ENCODE measurements around the gene STIMATE.

STIMATE gene

DNA sequence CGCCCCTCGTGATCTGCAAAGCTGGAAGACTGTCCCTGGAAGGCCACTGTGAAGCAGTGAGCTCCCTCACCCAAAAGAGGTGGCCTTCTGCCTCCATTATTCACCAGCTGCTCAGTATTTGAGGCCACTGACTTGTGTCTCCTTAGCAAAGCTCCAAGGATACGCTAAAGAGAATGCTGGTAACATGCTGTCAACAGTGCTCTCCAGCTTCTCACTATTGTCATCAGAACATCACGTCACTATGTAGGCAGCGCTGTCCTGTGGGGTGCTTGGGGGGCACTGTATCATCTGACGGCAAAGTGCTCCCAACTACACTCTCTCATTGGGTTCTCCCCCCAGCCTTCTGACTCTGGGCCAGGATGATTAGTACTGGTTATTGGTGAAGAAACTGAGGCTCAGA is 81.1 kb downstream of the STIMATE start:
- no peak for DNase-seq (ENCODE audit: low spot score)

DNA sequence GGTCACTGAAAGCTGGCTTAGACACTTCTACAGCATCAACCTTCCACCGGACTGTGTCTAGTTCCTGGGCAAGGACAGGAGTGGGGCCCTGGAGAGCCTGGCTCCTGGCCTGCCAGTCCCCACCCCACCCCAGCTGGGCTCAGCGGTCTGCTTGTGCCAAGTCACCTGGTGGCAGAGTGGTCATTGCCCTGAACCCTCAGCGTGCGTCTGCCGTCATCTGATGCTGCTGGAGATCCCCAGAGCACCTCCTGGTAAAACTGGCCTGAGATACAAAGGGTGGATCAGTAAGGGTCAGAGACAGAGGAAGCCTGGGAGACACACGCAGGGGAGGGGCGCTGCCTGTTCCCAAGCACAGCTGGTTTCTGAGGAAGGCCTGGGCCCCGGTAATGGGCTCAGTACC is 83.5 kb downstream of the STIMATE start:
- no peak for DNase-seq (ENCODE audit: low spot score)

DNA sequence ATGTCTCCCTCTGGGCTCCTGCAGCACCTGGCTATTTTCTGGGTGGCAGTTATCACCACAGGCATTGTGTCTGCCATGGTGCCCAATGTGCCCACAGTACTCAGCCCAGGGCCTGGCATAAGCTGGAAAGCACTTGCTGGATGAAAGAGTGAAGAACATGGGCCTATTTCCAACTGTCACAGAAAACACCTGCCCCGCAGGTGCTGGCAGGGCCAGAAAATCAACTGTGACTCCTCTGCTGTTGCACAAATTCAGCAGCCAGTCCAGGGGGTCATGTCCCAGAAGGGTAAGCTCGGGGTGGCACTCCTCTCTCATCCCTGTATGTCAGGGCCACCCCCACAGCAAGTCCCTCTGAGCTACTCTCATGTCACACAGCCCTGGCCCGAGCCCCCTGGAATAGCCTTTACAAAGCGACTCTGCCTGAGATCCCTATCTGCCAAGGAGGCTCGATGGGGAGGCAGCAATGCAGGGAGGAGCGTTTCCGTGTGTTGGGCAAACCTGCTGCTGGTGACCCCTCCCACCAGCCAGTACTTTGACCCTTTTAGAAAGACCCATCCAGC is 85.8 kb downstream of the STIMATE start:
- no peak for DNase-seq (ENCODE audit: low spot score)

DNA sequence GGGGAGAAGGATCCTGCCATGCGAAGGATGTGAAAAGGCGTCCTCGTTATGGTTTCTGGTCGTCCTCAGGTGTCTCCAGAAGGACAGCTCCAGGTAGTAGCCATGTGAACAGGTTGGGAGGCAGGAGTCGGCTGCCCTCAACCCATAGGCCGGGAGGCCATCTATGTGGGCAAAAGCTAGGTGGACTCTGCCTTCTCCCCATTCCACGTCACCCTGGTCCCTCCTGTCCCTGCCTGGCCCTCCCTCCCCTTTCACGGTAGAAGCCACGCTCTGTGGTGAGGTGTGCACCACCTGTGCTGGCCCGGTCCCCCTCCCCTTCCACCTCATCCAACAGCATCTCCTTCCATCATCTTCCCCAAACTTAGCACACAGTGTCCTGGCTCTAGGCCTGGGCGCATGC is 86.4 kb downstream of the STIMATE start:
- no peak for DNase-seq (ENCODE audit: low spot score)

DNA sequence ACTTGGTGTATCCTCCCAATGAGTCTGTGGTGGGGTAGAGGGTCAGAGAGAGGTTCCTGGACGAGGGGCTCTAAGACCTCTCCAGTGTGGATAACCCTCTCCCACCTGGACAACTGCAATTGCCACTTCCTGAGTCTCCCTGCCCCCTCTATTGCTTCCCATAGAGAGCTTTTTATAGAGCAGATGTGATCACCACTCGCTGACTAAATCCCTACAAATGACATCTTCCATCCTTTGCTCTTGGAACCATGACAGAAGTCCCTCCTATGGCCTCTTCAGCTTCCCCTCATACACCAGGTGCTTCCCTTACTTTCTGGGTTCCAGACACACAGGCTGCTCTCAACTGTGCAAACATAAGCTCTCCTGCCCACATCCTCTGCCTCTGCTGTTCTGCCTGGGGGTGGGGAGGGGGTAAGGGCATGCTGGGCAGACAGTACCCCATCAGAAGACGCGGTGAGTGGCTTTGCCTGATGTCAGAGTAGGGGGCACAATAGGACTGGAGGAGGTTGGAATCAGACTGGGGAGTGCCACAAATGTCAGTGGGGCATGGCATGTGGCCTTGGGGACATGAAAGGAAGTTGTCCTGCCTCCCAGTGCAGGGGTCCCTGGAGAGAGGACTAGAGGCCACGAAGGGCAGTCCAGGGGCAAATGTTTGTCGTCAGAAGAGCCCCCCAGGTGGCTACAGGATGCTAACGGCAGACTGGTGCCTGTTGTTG is 87.5 kb downstream of the STIMATE start:
- DNase-seq (ENCODE audit: low spot score): no peak

DNA sequence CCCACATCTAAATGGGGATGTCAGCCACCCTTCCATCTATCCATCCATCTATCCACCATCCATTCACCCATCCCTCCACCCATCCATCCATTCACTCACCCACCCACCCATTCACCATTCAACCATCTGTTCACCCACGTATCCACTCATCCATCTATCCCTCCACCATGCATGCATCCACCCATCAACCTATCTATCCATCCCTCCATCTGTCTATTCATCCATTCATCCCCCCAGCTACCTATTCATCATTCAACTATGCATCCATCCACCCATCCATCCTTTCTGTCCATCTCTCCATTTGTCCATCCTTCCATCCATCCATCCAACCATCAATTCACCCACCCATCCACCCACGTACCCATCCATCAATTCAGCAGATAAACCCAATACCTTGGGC is 88.2 kb downstream of the STIMATE start:
- DNase-seq (ENCODE audit: low spot score): no peak

DNA sequence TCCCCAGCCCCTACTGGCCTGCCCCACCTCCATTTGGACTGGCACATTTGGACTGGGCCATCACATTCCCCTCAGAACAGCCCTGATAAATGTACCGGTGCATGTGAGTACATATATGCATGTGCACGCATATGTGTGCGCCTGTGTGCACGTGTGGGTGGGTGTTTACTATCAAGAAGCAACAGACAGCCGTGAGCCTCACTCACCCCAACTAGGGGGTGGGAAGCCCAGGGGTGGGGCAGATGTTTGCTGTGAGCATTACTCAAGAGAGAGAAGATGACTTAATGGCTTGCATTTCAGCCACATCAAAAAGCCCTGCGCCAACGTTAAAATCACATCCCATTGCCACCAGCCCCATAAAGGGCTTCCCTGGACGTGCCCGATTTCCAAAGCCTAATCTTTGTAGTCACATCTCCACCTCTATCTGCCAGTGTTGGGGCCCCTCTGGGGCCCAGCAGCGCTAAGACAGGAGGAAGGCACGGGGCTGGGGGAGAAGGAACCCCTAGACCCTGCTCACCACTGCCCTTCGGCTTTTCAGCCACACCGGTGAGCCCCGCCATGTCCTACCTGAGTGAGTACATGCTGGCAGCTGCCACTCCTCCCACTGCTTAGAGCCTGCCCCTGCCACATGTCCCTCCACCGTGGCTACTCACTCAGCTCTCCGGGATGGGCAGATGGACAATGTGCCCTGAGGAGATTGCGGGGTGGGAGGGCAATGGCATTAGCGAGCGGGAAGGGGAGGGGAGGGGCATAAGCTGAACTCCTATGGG is 91.9 kb downstream of the STIMATE start:
- DNase-seq (ENCODE audit: low spot score): no peak

DNA sequence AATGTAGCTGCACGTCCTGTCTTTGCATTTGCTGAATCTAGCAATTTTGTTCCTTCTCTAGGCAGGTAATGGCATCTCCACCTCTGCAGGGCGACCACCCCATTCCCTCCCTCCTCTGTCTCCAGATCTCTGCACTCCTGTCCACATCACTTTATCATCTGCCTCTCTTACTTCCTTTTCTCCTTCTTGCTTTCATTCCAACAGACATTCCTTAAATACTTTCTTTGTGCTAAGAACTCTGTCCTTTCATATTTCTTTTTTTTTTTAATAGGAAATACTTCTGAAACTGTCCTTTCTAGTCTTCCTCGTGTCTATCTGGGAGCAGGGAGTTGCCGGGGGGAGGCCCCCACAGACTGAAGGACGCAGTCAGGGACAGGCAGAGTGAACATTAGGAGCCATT is 95.5 kb downstream of the STIMATE start:
- DNase-seq (ENCODE audit: low spot score): no peak

DNA sequence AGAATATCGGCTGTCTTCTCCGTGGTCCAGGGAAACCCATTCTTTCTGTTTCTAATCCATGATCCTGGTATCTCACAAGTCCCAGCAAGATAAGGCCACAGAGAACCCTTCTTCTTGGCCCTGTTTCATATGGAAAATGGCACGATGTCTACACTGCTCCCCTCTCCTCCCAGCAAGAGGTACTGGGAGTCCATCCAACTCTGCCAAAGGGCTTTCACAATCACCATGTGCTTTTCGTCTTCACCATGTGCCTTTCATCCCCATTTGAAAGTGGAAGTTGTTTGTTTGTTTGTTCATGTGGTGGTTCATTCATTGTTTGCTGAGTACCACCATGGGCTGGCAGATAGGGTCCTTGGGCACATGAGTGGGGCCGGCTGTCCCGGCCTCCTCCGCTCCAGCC is 97.3 kb downstream of the STIMATE start:
- no peak for DNase-seq (ENCODE audit: low spot score)

DNA sequence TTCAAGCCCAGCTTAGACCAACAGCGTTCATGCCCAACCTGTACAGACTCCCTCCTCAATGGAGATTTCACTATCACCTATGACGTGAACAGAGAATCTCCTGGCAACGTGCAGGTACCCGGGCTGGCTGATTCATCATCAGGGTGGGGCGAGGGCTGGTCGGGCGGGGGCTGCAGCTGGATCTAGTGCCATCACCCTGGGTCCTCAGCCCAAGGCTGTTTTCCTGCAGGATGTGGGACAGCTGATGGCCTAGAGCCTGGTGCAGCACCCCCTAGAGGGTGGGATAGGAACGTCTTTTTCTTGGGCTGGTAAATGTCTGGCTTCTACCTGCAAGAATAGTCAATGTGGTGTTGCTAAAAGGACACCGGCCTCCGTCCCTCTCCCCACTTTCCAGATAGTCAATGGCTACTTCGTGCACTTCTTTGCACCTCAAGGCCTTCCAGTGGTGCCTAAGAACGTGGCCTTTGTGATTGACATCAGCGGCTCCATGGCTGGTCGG is 98.3 kb downstream of the STIMATE start:
- DNase-seq (ENCODE audit: low spot score): peak; percentile 3

DNA sequence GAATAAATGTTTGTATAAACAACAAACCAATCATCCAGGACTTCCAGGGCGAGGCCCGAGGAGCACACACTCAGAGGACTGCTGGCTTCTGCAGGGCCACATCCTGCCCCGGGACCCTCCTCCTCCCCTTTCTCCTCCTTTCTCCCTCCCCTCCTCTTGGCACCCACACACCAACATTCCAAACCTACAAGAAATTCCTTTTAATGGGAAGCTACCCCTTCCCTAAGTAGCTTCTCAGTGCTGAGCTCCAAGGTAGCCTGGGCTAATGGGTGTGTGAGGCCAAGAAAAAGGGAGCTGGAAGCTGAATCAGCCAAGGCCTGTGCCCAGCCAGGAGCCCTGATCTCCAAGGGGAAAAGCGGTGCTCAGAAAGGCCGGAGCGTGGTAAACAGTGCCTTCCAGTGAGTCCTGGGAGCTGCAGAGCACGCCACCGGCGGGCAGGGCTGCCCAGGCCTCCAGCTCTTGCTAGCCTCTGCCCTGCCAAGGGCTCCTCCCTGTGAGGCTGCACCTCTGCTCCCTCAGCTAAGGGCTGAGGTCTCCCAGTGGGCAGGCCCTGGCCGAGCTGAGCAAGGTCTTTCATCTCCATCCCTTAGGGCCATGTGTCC is 98.9 kb downstream of the STIMATE start:
- no peak for DNase-seq (ENCODE audit: low spot score)

DNA sequence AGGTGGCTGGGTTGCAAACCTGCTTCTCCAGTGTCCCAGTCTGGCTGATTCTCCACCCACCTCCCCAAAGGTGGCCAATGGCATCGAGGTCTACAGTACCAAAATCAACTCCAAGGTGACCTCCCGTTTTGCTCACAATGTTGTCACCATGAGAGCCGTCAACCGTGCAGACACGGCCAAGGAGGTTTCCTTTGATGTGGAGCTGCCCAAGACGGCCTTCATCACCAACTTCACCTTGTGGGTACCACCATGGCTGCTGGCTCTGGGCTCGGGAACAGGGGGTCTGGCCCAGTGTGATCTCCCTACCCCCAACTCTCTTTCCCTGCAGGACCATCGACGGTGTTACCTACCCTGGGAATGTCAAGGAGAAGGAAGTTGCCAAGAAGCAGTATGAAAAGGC is 100.9 kb downstream of the STIMATE start:
- no peak for DNase-seq (ENCODE audit: low spot score)

DNA sequence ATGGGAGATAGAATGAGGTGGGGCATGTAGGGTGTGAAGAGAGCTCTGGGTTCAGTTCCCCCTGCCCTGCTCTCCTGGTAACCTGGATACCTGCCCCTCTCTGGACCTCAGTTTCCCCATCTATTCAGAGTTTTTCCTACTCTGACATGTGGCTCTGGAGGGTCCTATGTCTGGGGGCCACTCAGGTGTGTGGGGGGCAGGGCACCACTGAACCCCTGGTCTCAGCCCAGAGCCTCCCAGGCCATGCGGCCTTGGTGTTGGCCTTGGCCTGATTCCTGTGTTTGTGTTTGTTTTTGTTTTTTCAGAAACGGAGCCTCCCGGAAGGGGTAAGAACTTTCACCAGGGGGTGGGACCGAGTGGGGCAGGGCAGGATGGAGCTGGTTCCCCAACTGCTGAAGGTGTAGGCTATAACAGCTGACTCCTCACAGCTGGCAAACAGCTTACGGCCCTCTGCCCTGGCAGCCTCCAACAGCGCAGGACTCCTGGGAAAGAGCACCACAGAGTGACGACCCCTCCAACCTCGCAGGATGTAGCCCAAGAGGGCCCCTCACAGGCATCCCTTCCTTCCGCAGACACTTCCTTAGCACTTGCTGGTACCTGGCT is 101.9 kb downstream of the STIMATE start:
- no peak for DNase-seq (ENCODE audit: low spot score)

DNA sequence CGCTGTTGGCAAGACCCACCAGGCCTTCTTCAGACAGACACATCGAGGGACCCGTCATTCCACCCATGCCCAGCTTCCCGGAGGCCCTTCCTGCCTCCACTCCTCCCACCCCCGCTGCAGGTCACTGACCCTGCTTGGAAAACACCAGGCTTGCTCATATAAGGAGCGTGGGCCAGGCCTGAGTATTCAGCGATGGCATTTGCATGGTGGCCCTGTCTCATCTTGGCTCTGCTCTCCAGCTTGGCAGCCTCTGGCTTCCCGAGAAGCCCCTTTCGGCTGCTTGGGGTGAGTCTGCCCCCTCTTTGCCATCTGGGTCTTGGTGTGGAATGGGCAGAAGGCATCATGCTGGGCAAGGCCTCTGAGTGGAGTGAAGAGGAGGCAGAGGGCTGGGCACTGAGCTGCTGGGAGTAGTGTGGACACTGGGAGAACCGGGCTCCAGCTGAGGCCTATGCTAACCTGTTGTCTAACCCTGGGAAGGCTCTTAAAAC is 102.7 kb downstream of the STIMATE start, which contains the start of gene ITIH3:
TSS of gene ITIH3 (plus strand) at position 185 of the 488 bp plus-strand sequence. CDS start at position 193, 8 bp downstream.
- no peak for DNase-seq (ENCODE audit: low spot score)

DNA sequence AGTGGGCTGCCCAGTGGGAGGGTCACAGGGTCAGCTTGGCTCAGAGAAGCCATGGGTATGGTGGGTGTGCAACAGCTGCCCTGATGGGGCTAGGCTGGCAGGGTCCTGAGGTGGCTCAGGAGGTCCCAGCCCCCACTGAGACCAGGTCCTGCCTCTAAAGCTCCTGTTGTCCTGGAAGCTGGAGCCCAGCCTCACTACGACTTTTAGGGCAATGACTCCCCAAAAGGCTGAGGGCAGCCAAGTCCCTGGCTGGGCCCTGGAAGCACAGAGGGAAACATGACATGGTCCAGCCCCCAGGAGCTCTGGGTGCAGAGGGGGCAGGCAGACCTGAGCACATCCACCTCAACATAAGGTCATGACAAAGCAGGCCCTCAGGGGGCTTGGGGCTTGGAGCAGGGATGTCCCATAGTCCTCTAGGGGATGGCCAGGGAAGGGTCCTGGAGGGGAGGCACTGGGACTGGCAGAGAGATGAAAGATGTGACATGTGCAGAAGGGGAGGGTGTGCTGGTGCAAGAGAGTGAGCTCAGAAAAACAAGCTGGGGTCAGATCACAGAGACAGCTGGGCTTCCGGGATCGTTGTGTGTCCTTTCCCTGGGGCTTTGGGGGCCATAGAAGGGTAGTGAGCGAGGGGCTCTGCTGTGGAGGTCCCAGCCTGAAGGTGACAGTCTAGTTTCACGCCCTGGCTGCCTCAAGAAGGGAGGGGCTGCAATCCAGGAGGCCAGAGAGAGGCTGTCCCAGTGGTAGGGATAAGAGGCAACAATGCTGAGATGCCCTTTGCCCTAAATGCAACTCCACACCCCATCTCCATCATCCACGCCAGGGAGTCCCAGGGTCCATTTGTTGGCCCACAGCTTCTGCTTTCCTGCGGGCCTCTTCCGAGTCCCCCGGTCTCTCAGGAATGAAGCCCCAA is 103.4 kb downstream of the STIMATE start:
- DNase-seq (ENCODE audit: low spot score): no peak

DNA sequence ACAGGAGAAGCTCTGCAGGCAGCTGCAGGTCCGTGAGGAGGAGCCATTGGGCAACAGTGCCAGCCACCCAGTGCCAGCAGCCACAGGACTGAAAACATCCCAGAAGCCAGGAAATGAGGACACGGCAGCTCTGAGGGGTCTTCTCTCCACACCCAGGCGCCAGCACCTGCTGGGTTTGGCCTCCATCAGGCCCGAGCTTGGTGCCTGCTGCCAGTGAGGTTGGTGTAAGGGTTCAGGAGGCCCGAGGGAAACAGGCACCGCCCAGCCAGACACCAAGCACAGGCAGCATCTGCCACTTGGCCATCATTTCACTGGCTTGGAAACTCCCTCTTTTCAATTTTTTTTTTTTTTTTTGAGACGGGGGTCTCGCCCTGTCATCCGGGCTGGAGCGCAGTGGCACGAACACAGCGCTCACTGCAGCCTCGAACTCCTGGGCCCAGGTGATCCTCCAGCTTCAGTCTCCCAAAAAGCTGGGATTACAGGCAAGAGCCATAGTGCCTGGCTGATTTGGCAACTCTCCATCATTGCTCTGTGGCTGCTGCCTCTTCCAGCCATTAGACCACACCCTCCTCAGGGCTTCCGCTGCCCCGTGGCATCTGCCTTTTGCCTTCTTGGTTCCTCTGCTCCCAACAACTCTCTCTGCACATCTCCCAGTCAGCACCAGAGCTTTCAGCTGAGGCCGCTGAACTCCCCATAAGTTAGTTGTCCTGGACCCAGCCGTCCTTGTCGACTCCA is 104.2 kb downstream of the STIMATE start:
- no peak for DNase-seq (ENCODE audit: low spot score)

DNA sequence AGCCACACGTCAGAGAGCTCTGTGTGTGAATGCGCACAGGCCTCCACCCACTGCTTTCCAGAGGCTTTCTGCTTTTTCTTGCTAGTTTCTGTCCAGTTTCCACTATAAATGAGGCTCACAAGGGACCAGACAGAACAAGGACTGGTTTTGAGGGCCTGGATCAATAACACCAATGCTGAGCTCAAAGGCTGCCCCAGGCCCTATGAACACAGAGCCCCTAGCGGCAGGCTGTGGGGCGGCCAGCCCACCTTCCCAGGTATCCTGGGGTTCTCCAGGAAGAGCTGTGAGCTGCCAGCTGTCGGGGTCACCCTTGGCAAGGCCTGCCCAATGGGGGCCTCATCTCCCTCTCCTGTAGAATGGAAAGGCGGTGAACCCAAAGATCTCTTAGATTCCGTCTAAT is 104.9 kb downstream of the STIMATE start:
- DNase-seq (ENCODE audit: low spot score): no peak

DNA sequence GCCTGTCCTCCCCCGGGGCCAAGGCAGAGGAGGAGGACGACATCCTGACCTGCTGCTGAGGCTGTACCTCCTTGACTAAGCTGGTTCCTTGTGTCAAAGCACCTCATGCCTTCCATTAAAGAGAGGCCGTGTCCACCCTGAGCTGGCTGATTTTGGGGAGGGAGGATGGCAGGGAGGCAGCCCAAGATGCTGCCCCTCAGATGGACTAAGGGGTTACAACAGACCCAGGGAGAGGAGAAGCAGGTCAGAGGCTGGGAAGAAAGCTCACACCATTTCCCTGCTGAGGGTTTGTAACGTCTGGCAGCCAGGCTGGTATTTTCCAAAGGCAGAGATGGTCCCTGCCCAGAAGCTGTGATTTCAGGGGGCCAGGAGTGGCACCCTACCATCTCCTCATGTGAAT is 105.4 kb downstream of the STIMATE start:
- no peak for DNase-seq (ENCODE audit: low spot score)

DNA sequence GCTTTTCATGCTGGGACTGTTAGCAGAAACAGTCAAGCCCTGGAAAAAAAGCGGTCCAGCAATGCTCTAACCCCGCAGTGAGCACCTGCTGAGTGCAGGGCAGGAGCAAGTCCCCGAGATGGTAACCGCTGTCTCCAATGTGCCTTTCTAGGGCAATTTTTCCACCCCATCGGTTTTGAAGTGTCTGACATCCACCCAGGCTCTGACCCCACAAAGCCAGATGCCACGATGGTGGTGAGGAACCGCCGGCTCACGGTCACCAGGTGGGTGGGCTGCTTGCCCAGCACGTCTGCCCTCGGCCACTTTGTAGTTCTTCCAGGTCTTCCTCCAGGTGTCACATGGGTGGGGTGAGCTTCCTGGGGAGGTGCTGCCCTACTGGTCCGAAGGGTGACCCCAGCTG is 106.0 kb downstream of the STIMATE start:
- no peak for DNase-seq (ENCODE audit: low spot score)

DNA sequence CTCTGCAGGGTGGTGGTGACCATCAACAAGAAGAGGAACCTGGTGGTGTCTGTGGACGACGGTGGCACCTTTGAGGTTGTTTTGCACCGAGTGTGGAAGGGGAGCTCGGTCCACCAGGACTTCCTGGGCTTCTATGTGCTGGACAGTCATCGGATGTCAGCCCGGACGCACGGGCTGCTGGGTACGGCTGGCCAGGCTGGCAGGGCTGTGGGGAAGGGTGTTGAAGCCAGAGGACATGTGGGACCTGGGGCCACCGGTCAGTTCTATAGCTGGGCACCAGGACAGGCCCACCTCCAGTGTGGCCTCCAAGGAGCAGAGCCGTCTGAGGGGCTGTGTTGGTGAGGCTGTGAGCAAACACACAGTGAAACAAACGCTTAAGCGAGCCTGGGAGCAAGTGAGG is 106.6 kb downstream of the STIMATE start:
- no peak for DNase-seq (ENCODE audit: low spot score)
